C4-2B (cell line): ENCODE measurements around the gene PRICKLE1.

ENCODE experiments used
- CTCF ChIP-seq: fragments of 450-650 bp; conservative IDR thresholded peaks from 2 replicates; pipeline ENCODE4 v1.5.1; 2017; ENCODE audit warnings: mild to moderate bottlenecking
- ZFX ChIP-seq: fragments of 450-650 bp; IDR thresholded peaks from 2 replicates; pipeline ENCODE4 v1.6.1; 2017

DNA sequence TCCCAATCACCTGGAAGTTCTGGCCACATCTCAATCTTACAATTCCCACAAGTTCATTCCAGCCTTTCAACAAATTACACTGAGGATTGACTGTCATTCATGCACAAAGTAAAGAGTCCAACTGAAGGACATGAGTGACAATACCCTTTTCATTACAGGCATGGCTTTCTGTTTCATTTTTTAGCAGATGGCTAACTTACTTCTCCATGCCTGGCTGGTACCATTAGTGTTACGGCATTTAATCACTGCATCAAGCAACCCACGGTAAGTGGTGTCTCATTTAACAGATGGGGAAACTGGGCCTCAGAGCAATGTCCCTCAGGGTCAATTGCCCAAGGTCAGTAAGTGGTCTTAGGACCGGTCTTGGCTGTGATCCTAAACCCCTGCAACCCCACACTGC lies 114.4 kb downstream of the PRICKLE1 start:
- TF ChIP-seq CTCF: no peak
- no peak for TF ChIP-seq ZFX
